ENCODE data around the gene STEAP3.

Gene STEAP3, protein sequence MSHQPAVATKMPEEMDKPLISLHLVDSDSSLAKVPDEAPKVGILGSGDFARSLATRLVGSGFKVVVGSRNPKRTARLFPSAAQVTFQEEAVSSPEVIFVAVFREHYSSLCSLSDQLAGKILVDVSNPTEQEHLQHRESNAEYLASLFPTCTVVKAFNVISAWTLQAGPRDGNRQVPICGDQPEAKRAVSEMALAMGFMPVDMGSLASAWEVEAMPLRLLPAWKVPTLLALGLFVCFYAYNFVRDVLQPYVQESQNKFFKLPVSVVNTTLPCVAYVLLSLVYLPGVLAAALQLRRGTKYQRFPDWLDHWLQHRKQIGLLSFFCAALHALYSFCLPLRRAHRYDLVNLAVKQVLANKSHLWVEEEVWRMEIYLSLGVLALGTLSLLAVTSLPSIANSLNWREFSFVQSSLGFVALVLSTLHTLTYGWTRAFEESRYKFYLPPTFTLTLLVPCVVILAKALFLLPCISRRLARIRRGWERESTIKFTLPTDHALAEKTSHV

GRCh38 chr2:119223521-119224390 lies at the start of gene STEAP3:
Gene STEAP3, plus strand, starts transcription at chr2:119223834. Its CDS starts 7,179 bp downstream, at chr2:119231013.
- TF ChIP-seq, protein P1, sequence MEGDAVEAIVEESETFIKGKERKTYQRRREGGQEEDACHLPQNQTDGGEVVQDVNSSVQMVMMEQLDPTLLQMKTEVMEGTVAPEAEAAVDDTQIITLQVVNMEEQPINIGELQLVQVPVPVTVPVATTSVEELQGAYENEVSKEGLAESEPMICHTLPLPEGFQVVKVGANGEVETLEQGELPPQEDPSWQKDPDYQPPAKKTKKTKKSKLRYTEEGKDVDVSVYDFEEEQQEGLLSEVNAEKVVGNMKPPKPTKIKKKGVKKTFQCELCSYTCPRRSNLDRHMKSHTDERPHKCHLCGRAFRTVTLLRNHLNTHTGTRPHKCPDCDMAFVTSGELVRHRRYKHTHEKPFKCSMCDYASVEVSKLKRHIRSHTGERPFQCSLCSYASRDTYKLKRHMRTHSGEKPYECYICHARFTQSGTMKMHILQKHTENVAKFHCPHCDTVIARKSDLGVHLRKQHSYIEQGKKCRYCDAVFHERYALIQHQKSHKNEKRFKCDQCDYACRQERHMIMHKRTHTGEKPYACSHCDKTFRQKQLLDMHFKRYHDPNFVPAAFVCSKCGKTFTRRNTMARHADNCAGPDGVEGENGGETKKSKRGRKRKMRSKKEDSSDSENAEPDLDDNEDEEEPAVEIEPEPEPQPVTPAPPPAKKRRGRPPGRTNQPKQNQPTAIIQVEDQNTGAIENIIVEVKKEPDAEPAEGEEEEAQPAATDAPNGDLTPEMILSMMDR (IDR thresholded peaks at IDR 0.05; ENCODE audit: low read depth, low read length): no peak
- peak within 1 kb of the TSS; percentile 65 for H3K4me3 ChIP-seq (ENCODE audit: low read depth, low read length)
- peak; percentile 62 for DNase-seq (ENCODE audit: low read depth, low spot score)
- in situ Hi-C loops (cut with HindIII; ENCODE audit: low sequenced_read_pairs): no loop called here

DNA sequence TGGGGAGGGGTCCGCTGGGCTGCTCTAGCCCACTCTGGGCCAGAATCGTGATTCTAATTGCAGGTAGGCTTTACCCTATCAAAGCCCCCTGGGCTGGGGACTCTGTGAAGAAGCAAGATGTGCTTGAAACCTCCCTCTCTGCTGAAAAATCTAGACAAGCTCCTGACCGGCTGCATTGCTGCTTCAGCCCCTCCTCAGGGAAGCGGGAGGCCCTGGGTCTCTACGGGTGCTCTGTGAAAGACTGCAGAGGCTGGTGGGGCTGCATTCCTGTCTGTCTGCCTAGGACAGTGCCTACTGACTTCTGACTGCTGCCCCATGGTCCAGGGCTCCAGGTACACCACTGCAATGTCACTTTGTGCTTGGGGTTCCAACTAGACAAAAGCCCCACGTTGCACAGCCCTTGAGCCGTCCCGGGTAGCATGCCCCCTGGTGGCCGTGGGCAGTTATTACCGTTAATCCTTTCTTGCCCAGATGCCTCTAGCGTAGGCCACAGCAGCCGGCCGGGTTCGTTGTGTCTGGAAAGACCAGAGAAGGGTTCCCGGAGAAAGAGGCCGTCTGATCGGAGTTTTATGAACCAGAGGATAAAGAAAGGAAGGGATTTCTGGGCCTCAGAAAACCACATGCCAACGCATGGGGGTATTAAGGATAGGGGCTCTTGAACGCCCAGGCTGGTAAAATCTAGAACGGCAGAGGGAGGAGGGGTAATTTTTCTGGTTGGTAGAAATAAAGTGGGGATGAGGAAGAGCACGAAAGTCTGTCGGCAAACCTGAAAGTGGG lies 49.2 kb upstream of the STEAP3 start:
- no peak overlapping the region for H3K4me3 ChIP-seq (ENCODE audit: low read depth, low read length)
- DNase-seq (ENCODE audit: low read depth, low spot score): no peak
- in situ Hi-C loops (cut with HindIII; ENCODE audit: low sequenced_read_pairs): no loop called here
- TF ChIP-seq, protein P1 (IDR thresholded peaks at IDR 0.05; ENCODE audit: low read depth, low read length): peak; percentile 78

GRCh38 chr2:119174993-119175347 lies 48.7 kb upstream of the STEAP3 start:
- TF ChIP-seq, protein P1 (IDR thresholded peaks at IDR 0.05; ENCODE audit: low read depth, low read length): no peak
- no peak overlapping the region for H3K4me3 ChIP-seq (ENCODE audit: low read depth, low read length)
- no peak for DNase-seq (ENCODE audit: low read depth, low spot score)
- in situ Hi-C loops (cut with HindIII; ENCODE audit: low sequenced_read_pairs): no loop called here

GRCh38 chr2:119175517-119175916 lies 48.1 kb upstream of the STEAP3 start:
- TF ChIP-seq, protein P1 (IDR thresholded peaks at IDR 0.05; ENCODE audit: low read depth, low read length): no peak
- DNase-seq (ENCODE audit: low read depth, low spot score): no peak
- in situ Hi-C loops (cut with HindIII; ENCODE audit: low sequenced_read_pairs): no loop called here
- no peak overlapping the region for H3K4me3 ChIP-seq (ENCODE audit: low read depth, low read length)

DNA sequence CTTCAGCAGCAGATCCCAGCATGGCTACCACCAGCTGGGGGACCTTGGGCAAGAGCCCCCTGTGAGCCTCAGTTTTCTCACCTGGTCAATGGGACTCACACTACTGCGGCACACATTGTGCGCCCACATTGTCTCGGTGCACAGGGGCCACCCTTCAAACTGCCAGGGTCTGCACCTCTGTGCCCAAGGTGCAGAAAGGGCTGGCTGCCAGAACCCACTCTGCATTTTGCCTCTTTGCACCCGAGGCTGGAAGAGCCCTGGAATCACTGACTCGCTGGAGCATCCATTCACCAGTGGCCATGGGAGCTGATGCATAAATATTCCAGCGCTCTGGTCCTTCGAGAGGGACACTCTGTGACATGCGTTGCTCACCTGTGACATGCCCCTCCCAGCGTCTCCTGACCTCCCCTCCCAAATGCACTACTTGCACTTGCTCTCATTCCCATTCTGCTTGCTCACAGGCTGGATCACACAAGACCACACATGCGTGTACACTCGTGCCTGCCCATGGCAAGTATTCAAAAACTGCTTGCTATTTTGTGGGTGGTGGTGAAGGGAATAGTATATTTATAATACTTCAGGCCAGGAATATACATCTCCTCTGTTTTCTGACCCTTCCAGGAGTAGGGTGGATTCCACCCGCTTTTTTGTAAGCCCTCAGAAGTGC lies 46.3 kb upstream of the STEAP3 start:
- no peak overlapping the region for H3K4me3 ChIP-seq (ENCODE audit: low read depth, low read length)
- DNase-seq (ENCODE audit: low read depth, low spot score): no peak
- TF ChIP-seq, protein P1 (IDR thresholded peaks at IDR 0.05; ENCODE audit: low read depth, low read length): no peak
- in situ Hi-C loops (cut with HindIII; ENCODE audit: low sequenced_read_pairs): no loop called here

Measured in astrocyte of the spinal cord (primary cell).